Uterus (tissue), 4 donors: Measurements from ENCODE around the gene AKAP11. TPM values are rescaled to one million over a fixed set of nuclear protein-coding genes. Genes with fewer than 3 reads are reported as not detected.

Source experiments
- DNase-seq, 2 donors: peaks; one replicate each; pipeline ENCODE4 v3.0.0-alpha.2; 2019 to 2020
- H3K27ac ChIP-seq, 2 donors: fragments of 200-600 bp; sonication (generic); 1 replicate in 1 of 2; 2 replicates in 1 of 2; pipeline ENCODE4 v1.5.1; 2016 to 2018
- H3K27me3 ChIP-seq, 2 donors: fragments of 200-600 bp; sonication (generic); one replicate each; pipeline ENCODE4 v1.5.1; 2018 to 2019; ENCODE audit warnings: control low read depth in 1 of 2
- H3K36me3 ChIP-seq, 2 donors: fragments of 200-600 bp; sonication (generic); one replicate each; pipeline ENCODE4 v1.5.1; 2019; ENCODE audit warnings: control low read depth in 1 of 2
- H3K4me1 ChIP-seq, 2 donors: fragments of 200-600 bp; sonication (generic); one replicate each; pipeline ENCODE4 v1.5.1; 2018 to 2019; ENCODE audit warnings: control low read depth in 1 of 2
- H3K4me3 ChIP-seq, 2 donors: fragments of 200-600 bp; sonication (generic); 1 replicate in 1 of 2; 2 replicates in 1 of 2; pipeline ENCODE4 v1.5.1; 2018 to 2019; ENCODE audit warnings: mild to moderate bottlenecking in 1 of 2
- H3K9me3 ChIP-seq, 2 donors: fragments of 200-600 bp; sonication (generic); one replicate each; pipeline ENCODE4 v1.5.1; 2019; ENCODE audit warnings: control low read depth in 1 of 2
- CTCF ChIP-seq, 4 experiments: fragments of 200-600 bp in 2 of 4; fragments of 450-650 bp in 2 of 4; sonication (generic) in 2 of 4; IDR thresholded peaks; one replicate each; pipeline ENCODE4 v1.5.1; 2016 to 2019; ENCODE audit warnings: antibody characterized with exemption in 4 of 4, mild to moderate bottlenecking in 2 of 4, moderate library complexity in 1 of 4
- POLR2A ChIP-seq, 2 donors: fragments of 450-650 bp; IDR thresholded peaks; one replicate each; pipeline ENCODE4 v1.6.1; 2016; ENCODE audit warnings: antibody characterized with exemption in 2 of 2, mild to moderate bottlenecking in 1 of 2, moderate library complexity in 1 of 2
- intact Hi-C: fragments of 100-400 bp; cut with DNase I; formaldehyde crosslinking; loops from one replicate; pipeline ENCODE4 v1.15.1; 2023; ENCODE audit warnings: low total_unique reads
- total RNA-seq, 4 donors: library from RNA; depleted of rRNA in 3 of 4; stranded (reverse); fragments of >200 nt in 3 of 4; gene quantifications; one replicate each; pipeline versions ENCODE4 v1.1.0 to v1.2.4, GENCODE V29; 2014 to 2023
- donor health status: DM: yes; HTN: yes; CAD: no.

The AKAP11 gene
- total RNA-seq, 4 donors from 2014 or later: 30.0 to 60.7 (median 45.9) TPM

- intact Hi-C loops: no loop called here
- Histone ChIP-seq H3K4me1 (no peaks in the 10 kb centered on the region), H3K36me3 (no peaks in the 10 kb centered on the region), H3K4me3 (no peak overlapping the region), H3K27me3 (no peaks in the 10 kb centered on the region), H3K9me3 (no peaks in the 10 kb centered on the region), H3K27ac (no peak overlapping the region)
- DNase-seq: no peak
- no peak for TF ChIP-seq POLR2A (IDR thresholded peaks at IDR 0.05)
- TF ChIP-seq CTCF (IDR thresholded peaks at IDR 0.05): no peak
Observed at GRCh38 chr13:42260903-42261654, 10.9 kb upstream of the AKAP11 start.

- no peak for TF ChIP-seq POLR2A (IDR thresholded peaks at IDR 0.05)
- TF ChIP-seq CTCF (IDR thresholded peaks at IDR 0.05): no peak
- H3K4me3 ChIP-seq: no peak overlapping the region
- H3K27me3 ChIP-seq: no peaks in the 10 kb centered on the region
- no peaks in the 10 kb centered on the region for H3K36me3 ChIP-seq
- H3K4me1 ChIP-seq: no peaks in the 10 kb centered on the region
- H3K9me3 ChIP-seq: no peaks in the 10 kb centered on the region
- no peak for DNase-seq
- no peak overlapping the region for H3K27ac ChIP-seq
- intact Hi-C loops: no loop called here
Observed at GRCh38 chr13:42266473-42266872, 5.5 kb upstream of the AKAP11 start.

- Histone ChIP-seq H3K9me3 (no peaks in the 10 kb centered on the region), H3K4me3 (no peak overlapping the region), H3K27ac (no peak overlapping the region), H3K4me1 (no peaks in the 10 kb centered on the region), H3K27me3 (no peaks in the 10 kb centered on the region), H3K36me3 (no peaks in the 10 kb centered on the region)
- TF ChIP-seq POLR2A (IDR thresholded peaks at IDR 0.05): no peak
- TF ChIP-seq CTCF (IDR thresholded peaks at IDR 0.05): no peak
- DNase-seq: no peak
- intact Hi-C loops: no loop called here
Observed at GRCh38 chr13:42270160-42270856, 1.6 kb upstream of the AKAP11 start.

- intact Hi-C loops: no loop called here
- peak overlapping the region; percentile 72 to 86 for H3K4me3 ChIP-seq
- H3K9me3 ChIP-seq: no peaks in the 10 kb centered on the region
- TF ChIP-seq POLR2A (IDR thresholded peaks at IDR 0.05) (no peak), CTCF (IDR thresholded peaks at IDR 0.05) (no peak)
- DNase-seq: no peak
- H3K36me3 ChIP-seq: no peaks in the 10 kb centered on the region
- no peaks in the 10 kb centered on the region for H3K27me3 ChIP-seq
- no peaks in the 10 kb centered on the region for H3K4me1 ChIP-seq
- H3K27ac ChIP-seq: peak overlapping the region; percentile 92 to 96
Observed at GRCh38 chr13:42270857-42271215, 1.1 kb upstream of the AKAP11 start.
